ENCODE measurements around the gene SALL1. TPM values are rescaled to one million over a fixed set of nuclear protein-coding genes. Genes with fewer than 3 reads are reported as not detected.

Gene SALL1
- total RNA-seq, 1 experiment from 2014 or later: not detected

DNA sequence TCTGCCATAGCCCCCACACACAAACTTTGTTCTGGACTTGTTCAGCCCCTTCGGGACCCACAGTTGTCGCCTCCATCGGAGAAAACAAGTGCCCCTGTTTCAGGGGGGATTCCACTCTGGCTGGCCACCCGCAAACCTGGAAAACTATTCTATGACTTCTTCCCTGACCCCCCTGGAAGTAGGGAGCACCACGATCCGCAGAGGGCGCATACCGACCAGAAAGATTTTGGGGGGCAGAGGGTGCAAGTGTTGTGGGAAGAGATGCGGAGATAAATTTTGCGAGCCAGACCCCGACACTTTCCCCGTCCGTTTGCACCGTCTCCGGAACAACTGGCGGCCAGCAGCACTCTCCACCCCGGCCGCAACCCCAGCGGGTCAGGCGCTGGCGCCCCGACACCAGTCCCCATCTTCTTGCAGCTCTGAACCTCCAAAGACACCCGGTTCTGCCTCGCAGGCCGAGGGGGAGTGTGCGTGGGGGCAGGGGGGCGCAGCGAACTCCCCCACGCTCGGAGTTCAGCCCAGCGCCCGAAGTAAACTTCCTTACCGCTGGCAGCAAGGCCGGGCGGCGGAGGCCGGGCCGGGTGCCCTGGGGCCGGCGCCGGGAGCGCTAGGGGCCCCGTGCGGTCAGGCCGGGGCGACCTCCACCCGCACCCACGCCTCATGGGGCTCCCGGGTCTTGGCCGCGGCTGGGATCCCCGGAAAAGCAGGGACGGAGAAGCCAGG, 744 bp downstream of the SALL1 start (continued):
- TF ChIP-seq RAD21 (IDR thresholded peaks at IDR 0.05; ENCODE audit: low read depth): no peak
- no peak for TF ChIP-seq ELF1 (IDR thresholded peaks at IDR 0.05; ENCODE audit: borderline replicate concordance, low read depth)
- no peak for TF ChIP-seq POLR2AphosphoS5 (IDR thresholded peaks at IDR 0.05; ENCODE audit: low read depth, low read length)
- no peak for TF ChIP-seq EZH2 (IDR thresholded peaks at IDR 0.05)
- no peak for TF ChIP-seq EGR1 (IDR thresholded peaks at IDR 0.05; ENCODE audit: low read depth)
- no peak for TF ChIP-seq TCF7L2 (IDR thresholded peaks at IDR 0.05; ENCODE audit: borderline replicate concordance, extremely low read depth, insufficient read depth, insufficient read length)
- TF ChIP-seq JUND (IDR thresholded peaks at IDR 0.05): no peak
- TF ChIP-seq, protein P1, sequence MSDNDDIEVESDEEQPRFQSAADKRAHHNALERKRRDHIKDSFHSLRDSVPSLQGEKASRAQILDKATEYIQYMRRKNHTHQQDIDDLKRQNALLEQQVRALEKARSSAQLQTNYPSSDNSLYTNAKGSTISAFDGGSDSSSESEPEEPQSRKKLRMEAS (IDR thresholded peaks at IDR 0.05): no peak
- no peak for TF ChIP-seq CEBPB (IDR thresholded peaks at IDR 0.05; ENCODE audit: low read depth)
- no peak for TF ChIP-seq SIN3A (IDR thresholded peaks at IDR 0.05; ENCODE audit: low read depth)

DNA sequence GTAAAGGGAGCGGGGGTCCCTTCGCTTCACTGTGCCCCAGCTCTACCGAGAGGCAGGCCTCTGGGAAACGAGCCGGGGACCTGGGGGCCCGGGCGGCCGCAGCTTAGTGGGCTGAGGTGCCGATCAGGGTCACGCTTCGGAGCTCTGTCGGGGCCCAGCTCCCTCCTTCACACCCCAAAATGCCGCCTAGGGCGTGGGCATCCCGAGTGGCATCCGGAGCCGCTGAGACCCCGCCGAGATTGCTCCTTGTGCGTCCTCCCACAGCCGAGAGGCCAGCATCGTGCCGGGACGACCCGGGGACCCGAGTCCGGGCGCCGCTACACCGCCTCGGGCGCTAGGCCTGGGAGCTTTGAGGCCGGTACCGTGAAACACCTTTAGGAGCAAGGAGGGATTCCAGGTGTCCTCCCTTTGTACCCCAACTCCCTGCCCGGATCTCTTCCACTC, 1.3 kb downstream of the SALL1 start:
- TF ChIP-seq CBX3 (IDR thresholded peaks at IDR 0.05; ENCODE audit: low read depth) (no peak), SP1 (IDR thresholded peaks at IDR 0.05; ENCODE audit: low read depth) (no peak), SIN3A (IDR thresholded peaks at IDR 0.05; ENCODE audit: low read depth) (no peak), EGR1 (IDR thresholded peaks at IDR 0.05; ENCODE audit: low read depth) (no peak), EZH2phosphoT487 (IDR thresholded peaks at IDR 0.05; ENCODE audit: borderline replicate concordance) (no peak), POLR2AphosphoS5 (IDR thresholded peaks at IDR 0.05; ENCODE audit: low read depth, low read length) (no peak), YY1 (IDR thresholded peaks at IDR 0.05; ENCODE audit: extremely low read depth, insufficient replicate concordance, low read depth, low read length) (no peak)
- TF ChIP-seq, protein P2, sequence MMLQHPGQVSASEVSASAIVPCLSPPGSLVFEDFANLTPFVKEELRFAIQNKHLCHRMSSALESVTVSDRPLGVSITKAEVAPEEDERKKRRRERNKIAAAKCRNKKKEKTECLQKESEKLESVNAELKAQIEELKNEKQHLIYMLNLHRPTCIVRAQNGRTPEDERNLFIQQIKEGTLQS (IDR thresholded peaks at IDR 0.05): no peak
- TF ChIP-seq, protein P3, sequence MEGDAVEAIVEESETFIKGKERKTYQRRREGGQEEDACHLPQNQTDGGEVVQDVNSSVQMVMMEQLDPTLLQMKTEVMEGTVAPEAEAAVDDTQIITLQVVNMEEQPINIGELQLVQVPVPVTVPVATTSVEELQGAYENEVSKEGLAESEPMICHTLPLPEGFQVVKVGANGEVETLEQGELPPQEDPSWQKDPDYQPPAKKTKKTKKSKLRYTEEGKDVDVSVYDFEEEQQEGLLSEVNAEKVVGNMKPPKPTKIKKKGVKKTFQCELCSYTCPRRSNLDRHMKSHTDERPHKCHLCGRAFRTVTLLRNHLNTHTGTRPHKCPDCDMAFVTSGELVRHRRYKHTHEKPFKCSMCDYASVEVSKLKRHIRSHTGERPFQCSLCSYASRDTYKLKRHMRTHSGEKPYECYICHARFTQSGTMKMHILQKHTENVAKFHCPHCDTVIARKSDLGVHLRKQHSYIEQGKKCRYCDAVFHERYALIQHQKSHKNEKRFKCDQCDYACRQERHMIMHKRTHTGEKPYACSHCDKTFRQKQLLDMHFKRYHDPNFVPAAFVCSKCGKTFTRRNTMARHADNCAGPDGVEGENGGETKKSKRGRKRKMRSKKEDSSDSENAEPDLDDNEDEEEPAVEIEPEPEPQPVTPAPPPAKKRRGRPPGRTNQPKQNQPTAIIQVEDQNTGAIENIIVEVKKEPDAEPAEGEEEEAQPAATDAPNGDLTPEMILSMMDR (IDR thresholded peaks at IDR 0.05 in 2 of 3, conservative IDR thresholded peaks at IDR 0.05 in 1 of 3; ENCODE audit: borderline replicate concordance in 1 of 3, insufficient read depth in 1 of 3, low read depth in 2 of 3, low read length in 2 of 3): no peak
- no peaks in the 10 kb centered on the region for H3K9me2 ChIP-seq (ENCODE audit: insufficient read depth)
- H4K20me1 ChIP-seq (ENCODE audit: insufficient read depth): no peaks in the 10 kb centered on the region
- H3K9me3 ChIP-seq (ENCODE audit: control insufficient read depth in 1 of 2, insufficient read depth in 1 of 2, low read depth in 1 of 2, low read length in 2 of 2): no peaks in the 10 kb centered on the region
- ChIA-PET POLR2A (no interaction called here), CTCF (no interaction called here), RAD21 (ENCODE audit: low non-redundant PET in 1 of 2, low total read pairs in 2 of 2, uncharacterized antibody in 2 of 2, unreplicated experiment in 2 of 2) (no interaction called here)
- intact Hi-C loops (cut with micrococcal nuclease): no loop called here
- H3K4me3 ChIP-seq (replicated peaks in 1 of 2; ENCODE audit: low read depth in 1 of 2, low read length in 2 of 2): no peak overlapping the region
- H3K79me2 ChIP-seq (ENCODE audit: insufficient read depth, low read length): no peaks in the 10 kb centered on the region
- H3K36me3 ChIP-seq (ENCODE audit: control insufficient read depth in 1 of 2, insufficient read depth in 2 of 2, low read length in 2 of 2): no peaks in the 10 kb centered on the region
- H2AFZ ChIP-seq (ENCODE audit: low read depth, low read length, poor library complexity, severe bottlenecking): no peak overlapping the region
- no TSS peak for BruUV-seq (replicated peaks)
- no peak for ATAC-seq
- H3K4me2 ChIP-seq (ENCODE audit: low read length): no peak overlapping the region
- H3K9ac ChIP-seq (ENCODE audit: low read length): no peak overlapping the region
- H3K27me3 ChIP-seq (ENCODE audit: insufficient read depth, low read length): no peaks in the 10 kb centered on the region
- no peak overlapping the region for H3K27ac ChIP-seq (ENCODE audit: low read depth, low read length)
- no peak for DNase-seq (ENCODE audit: low read depth, low spot score)
- H3K4me1 ChIP-seq (ENCODE audit: control insufficient read depth in 1 of 2, insufficient read depth in 2 of 2, low read length in 2 of 2): no peaks in the 10 kb centered on the region
